HepG2 (cell line): Measurements from ENCODE around the gene ZBTB48.

Source experiments
- ETV6 ChIP-seq: sonication (generic); formaldehyde crosslinking; conservative IDR thresholded peaks from 2 replicates; pipeline ENCODE4 v1.4.0; 2020; ENCODE audit warnings: missing genetic modification reagents
- FOXM1 ChIP-seq: sonication (generic); formaldehyde crosslinking; IDR thresholded peaks from 2 replicates; pipeline ENCODE4 v1.5.0; 2020; ENCODE audit warnings: missing genetic modification reagents
- PHF8 ChIP-seq: sonication (generic); formaldehyde crosslinking; IDR thresholded peaks from 2 replicates; pipeline ENCODE4 v1.5.0; 2020; ENCODE audit warnings: missing genetic modification reagents
- POLR2A ChIP-seq, 2 experiments: IDR thresholded peaks; 2 replicates each; pipeline ENCODE4 v1.6.1; 2011; ENCODE audit warnings: low read depth in 2 of 2, low read length in 2 of 2, mild to moderate bottlenecking in 1 of 2, moderate library complexity in 1 of 2; ENCODE audit not compliant: insufficient read depth in 1 of 2
- TAF1 ChIP-seq: sonication (generic); formaldehyde crosslinking; IDR thresholded peaks from 2 replicates; pipeline ENCODE4 v1.4.0; 2020; ENCODE audit warnings: missing genetic modification reagents
- ZNF776 ChIP-seq: sonication (generic); formaldehyde crosslinking; IDR thresholded peaks from 2 replicates; pipeline ENCODE4 v1.4.0; 2020; ENCODE audit warnings: mild to moderate bottlenecking, missing genetic modification reagents
- ZSCAN12 ChIP-seq: sonication (generic); formaldehyde crosslinking; IDR thresholded peaks from 2 replicates; pipeline ENCODE4 v1.9.0; 2021; ENCODE audit warnings: mild to moderate bottlenecking, missing genetic modification reagents
- TF ChIP-seq, protein P1 (sequence below): fragments of 450-650 bp; IDR thresholded peaks from 2 replicates; pipeline ENCODE4 v1.6.1; 2017; ENCODE audit warnings: mild to moderate bottlenecking

DNA sequence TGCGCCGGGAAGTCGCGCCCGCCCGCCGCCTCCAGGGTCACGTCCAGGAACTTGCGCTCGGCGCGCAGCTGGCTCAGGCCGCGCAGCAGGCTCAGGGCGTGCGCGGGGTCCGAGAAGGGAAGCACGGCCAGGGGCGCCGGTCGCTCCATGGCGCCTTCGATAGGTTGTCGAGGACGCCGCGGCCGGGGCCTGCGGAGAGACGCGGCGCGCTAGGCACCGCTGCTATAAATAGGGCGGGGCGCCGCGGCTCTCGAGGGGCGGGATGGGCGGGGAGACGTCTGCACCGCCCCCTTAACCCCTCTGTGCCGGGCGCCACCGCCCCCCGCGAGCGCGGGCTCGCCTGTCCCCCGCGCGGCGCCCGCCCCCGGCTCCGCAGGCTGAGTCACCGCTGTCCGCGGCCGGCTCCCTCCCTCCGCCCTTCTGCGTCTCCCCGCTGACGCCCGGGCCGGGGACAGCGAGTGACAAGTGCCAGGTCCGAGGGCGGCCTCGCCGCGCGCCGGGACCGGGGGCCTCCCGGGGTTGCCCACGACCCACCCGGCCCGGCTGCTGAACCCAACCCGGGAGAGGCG lies 23.0 kb downstream of the ZBTB48 start, which contains the start of gene KLHL21:
- TF ChIP-seq ETV6: no peak
- TF ChIP-seq PHF8 (CRISPR knock-in tag): peak; percentile 70; the same call in 1 of the 2 replicates
- no peak; the same call in 1 of the 2 replicates for TF ChIP-seq ZSCAN12 (CRISPR knock-in tag)
- TF ChIP-seq FOXM1 (CRISPR knock-in tag): no peak
- peak in 1 of 2 experiments; percentile 97; a peak in 2 of 4 replicates for TF ChIP-seq POLR2A (IDR thresholded peaks at IDR 0.05; ENCODE audit: insufficient read depth in 1 of 2, low read depth in 2 of 2, low read length in 2 of 2)
- no peak for TF ChIP-seq ZNF776 (CRISPR knock-in tag)
- TF ChIP-seq, protein P1, sequence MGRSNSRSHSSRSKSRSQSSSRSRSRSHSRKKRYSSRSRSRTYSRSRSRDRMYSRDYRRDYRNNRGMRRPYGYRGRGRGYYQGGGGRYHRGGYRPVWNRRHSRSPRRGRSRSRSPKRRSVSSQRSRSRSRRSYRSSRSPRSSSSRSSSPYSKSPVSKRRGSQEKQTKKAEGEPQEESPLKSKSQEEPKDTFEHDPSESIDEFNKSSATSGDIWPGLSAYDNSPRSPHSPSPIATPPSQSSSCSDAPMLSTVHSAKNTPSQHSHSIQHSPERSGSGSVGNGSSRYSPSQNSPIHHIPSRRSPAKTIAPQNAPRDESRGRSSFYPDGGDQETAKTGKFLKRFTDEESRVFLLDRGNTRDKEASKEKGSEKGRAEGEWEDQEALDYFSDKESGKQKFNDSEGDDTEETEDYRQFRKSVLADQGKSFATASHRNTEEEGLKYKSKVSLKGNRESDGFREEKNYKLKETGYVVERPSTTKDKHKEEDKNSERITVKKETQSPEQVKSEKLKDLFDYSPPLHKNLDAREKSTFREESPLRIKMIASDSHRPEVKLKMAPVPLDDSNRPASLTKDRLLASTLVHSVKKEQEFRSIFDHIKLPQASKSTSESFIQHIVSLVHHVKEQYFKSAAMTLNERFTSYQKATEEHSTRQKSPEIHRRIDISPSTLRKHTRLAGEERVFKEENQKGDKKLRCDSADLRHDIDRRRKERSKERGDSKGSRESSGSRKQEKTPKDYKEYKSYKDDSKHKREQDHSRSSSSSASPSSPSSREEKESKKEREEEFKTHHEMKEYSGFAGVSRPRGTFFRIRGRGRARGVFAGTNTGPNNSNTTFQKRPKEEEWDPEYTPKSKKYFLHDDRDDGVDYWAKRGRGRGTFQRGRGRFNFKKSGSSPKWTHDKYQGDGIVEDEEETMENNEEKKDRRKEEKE: no peak
- TF ChIP-seq TAF1 (CRISPR knock-in tag): peak; percentile 88
